Glutamatergic neuron (in vitro differentiated cells): Measurements from ENCODE around the gene RPTOR. TPM values are rescaled to one million over a fixed set of nuclear protein-coding genes. Genes with fewer than 3 reads are reported as not detected.

Source experiments
- DNase-seq: peaks from one replicate; pipeline ENCODE4 v3.0.0; 2022
- H3K27ac Mint-ChIP-seq: one replicate; pipeline ENCODE4 v1.8.0; 2020; ENCODE audit warnings: mild to moderate bottlenecking, mixed read lengths, inconsistent platforms; ENCODE audit not compliant: unreplicated experiment
- H3K27me3 Mint-ChIP-seq: one replicate; pipeline ENCODE4 v1.8.0; 2020; ENCODE audit warnings: mild to moderate bottlenecking, moderate library complexity, mixed read lengths, inconsistent platforms; ENCODE audit not compliant: unreplicated experiment
- H3K36me3 Mint-ChIP-seq: one replicate; pipeline ENCODE4 v1.8.0; 2020; ENCODE audit warnings: mild to moderate bottlenecking, mixed read lengths, inconsistent platforms; ENCODE audit not compliant: unreplicated experiment
- H3K4me1 Mint-ChIP-seq: one replicate; pipeline ENCODE4 v1.8.0; 2020; ENCODE audit warnings: mild to moderate bottlenecking, low read depth, mixed read lengths, inconsistent platforms; ENCODE audit not compliant: unreplicated experiment
- H3K4me3 Mint-ChIP-seq: one replicate; pipeline ENCODE4 v1.8.0; 2020; ENCODE audit warnings: mild to moderate bottlenecking, mixed read lengths, inconsistent platforms; ENCODE audit not compliant: unreplicated experiment
- H3K9me3 Mint-ChIP-seq: one replicate; pipeline ENCODE4 v1.8.0; 2020; ENCODE audit warnings: mild to moderate bottlenecking, moderate library complexity, mixed read lengths, inconsistent platforms; ENCODE audit not compliant: unreplicated experiment
- CTCF ChIP-seq: fragments of 200-600 bp; sonication (generic); IDR thresholded peaks from one replicate; pipeline ENCODE4 v1.5.0; 2021; ENCODE audit not compliant: partially characterized antibody, unreplicated experiment
- total RNA-seq: library from RNA; stranded (reverse); fragmentation: NEBNext Ultra II Directional; extraction: Animal tissue kit (Norgen Biotek cat#: 25700); gene quantifications from one replicate; pipeline ENCODE4 v1.2.1, GENCODE V29; 2021; ENCODE audit not compliant: unreplicated experiment

RPTOR gene
- total RNA-seq, 1 donor from 2014 or later, result 39.8 TPM

- H3K4me3 Mint-ChIP-seq, result no peak overlapping the region
- peaks cover 38% of the 10 kb centered on the region for H3K4me1 Mint-ChIP-seq
- no peak for DNase-seq
- no peak overlapping the region for H3K27ac Mint-ChIP-seq
- H3K36me3 Mint-ChIP-seq, result peaks cover 9% of the 10 kb centered on the region
- H3K27me3 Mint-ChIP-seq, result peaks cover 5% of the 10 kb centered on the region
- peak; percentile 18 for TF ChIP-seq CTCF
- H3K9me3 Mint-ChIP-seq, result peaks cover 6% of the 10 kb centered on the region
Measured at GRCh38 chr17:80755650-80756405, 211.2 kb downstream of the RPTOR start.

- Mint-ChIP-seq H3K4me3 (no peak overlapping the region), H3K27me3 (peaks cover 3% of the 10 kb centered on the region), H3K36me3 (peaks cover 9% of the 10 kb centered on the region), H3K4me1 (peaks cover 21% of the 10 kb centered on the region), H3K27ac (no peak overlapping the region), H3K9me3 (peaks cover 6% of the 10 kb centered on the region)
- DNase-seq, result no peak
- TF ChIP-seq CTCF, result no peak
Measured at GRCh38 chr17:80758481-80759376, 214.1 kb downstream of the RPTOR start.

GRCh38 chr17:80759377-80759673, 214.7 kb downstream of the RPTOR start:
- H3K4me3 Mint-ChIP-seq, result no peak overlapping the region
- H3K27me3 Mint-ChIP-seq, result peaks cover 3% of the 10 kb centered on the region
- H3K36me3 Mint-ChIP-seq, result peaks cover 9% of the 10 kb centered on the region
- TF ChIP-seq CTCF, result no peak
- peaks cover 15% of the 10 kb centered on the region for H3K4me1 Mint-ChIP-seq
- H3K27ac Mint-ChIP-seq, result no peak overlapping the region
- H3K9me3 Mint-ChIP-seq, result peaks cover 4% of the 10 kb centered on the region
- no peak for DNase-seq

GRCh38 chr17:80760511-80760911, 215.9 kb downstream of the RPTOR start:
- H3K4me3 Mint-ChIP-seq, result no peak overlapping the region
- DNase-seq, result no peak
- peaks cover 10% of the 10 kb centered on the region for H3K4me1 Mint-ChIP-seq
- no peaks in the 10 kb centered on the region for H3K27me3 Mint-ChIP-seq
- no peak overlapping the region for H3K27ac Mint-ChIP-seq
- H3K9me3 Mint-ChIP-seq, result no peaks in the 10 kb centered on the region
- peaks cover 9% of the 10 kb centered on the region for H3K36me3 Mint-ChIP-seq
- no peak for TF ChIP-seq CTCF
